Stimulated activated naive CD4-positive, alpha-beta T cell (primary cell): Measurements from ENCODE around the gene CREB3L2.
"Not testable (repeated sequence)": the region's sequence is repeated elsewhere in the genome, so short reads cannot be mapped to it uniquely, and the experiment has no call there.

Experiments used
- DNase-seq, 6 experiments: peaks; one replicate each; lab custom pipeline; 2025; lab: John Stamatoyannopoulos, UW

Gene CREB3L2

GRCh38 chr7:137835486-137836112, 166.3 kb downstream of the CREB3L2 start:
- DNase-seq = no peak

- DNase-seq = no peak
These were observed 167.3 kb downstream of the CREB3L2 start for GRCh38 chr7:137834552-137834951.

GRCh38 chr7:137832990-137833389, 168.9 kb downstream of the CREB3L2 start:
- not testable (repeated sequence) for DNase-seq

GRCh38 chr7:137832382-137832781, 169.5 kb downstream of the CREB3L2 start:
- DNase-seq = no peak

GRCh38 chr7:137831555-137831954, 170.3 kb downstream of the CREB3L2 start:
- DNase-seq = not testable (repeated sequence)

- no peak for DNase-seq
These were observed 172.4 kb downstream of the CREB3L2 start for GRCh38 chr7:137829337-137829992.

GRCh38 chr7:137828456-137828855, 173.4 kb downstream of the CREB3L2 start:
- DNase-seq = no peak

GRCh38 chr7:137825489-137825888, 176.4 kb downstream of the CREB3L2 start:
- DNase-seq = no peak
